HG03342 (cell line): ENCODE results near the gene EEF1AKMT2.
A peak's percentile ranks its signal among the peaks of the same experiment; 100 is the strongest.
"Not testable (repeated sequence)": the region's sequence is repeated elsewhere in the genome, so short reads cannot be mapped to it uniquely, and the experiment has no call there.

Experiments used
- ATAC-seq: cut with Tn5 transposase; IDR thresholded peaks from one replicate; pipeline ENCODE4 v1.9.1; 2021; ENCODE audit warnings: mild to moderate bottlenecking, moderate library complexity; ENCODE audit not compliant: unreplicated experiment

EEF1AKMT2 gene

DNA sequence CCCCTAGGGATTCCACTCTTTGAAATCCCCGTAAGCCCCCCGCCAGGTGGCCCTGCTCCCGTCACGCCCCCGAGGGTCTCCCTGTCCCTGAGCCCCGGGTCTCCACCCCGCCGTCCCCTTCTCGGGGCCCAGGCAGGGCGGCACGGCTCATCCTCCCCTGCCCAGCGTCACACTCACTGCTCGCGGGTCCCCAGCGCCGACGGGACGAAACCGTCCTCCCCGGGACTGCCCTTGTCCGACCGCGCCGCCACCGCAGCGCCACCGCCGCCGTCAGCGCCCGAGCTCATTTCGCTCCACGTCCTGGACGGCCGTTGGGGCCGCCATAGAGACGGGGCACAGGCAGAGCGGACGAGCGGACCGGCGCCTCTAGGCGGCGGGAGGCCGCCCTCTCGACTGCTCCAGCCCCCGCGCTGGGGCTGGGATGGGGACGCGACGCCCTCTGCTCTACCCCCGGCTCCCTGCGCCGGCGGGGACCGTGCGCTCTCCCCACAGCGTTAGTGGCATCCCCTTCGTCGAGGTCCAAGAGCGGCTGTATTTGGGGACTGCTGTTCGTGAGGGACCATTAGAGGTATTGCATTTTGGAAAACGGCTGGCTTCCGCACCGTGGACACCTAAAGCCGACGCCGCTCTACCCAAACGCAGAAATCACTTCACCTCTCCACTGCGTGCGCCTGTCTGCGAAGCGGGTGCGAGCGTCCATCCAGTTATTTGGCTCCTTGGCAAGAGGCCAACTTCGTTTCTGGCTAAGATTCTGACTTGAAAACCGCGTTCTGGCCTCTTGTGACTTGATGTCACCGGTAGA is at the start of gene EEF1AKMT2:
TSS of gene EEF1AKMT2 (minus strand) at position 341 of the 802 bp plus-strand sequence. CDS start at position 287, 54 bp downstream.
- peak; percentile 89 for ATAC-seq

DNA sequence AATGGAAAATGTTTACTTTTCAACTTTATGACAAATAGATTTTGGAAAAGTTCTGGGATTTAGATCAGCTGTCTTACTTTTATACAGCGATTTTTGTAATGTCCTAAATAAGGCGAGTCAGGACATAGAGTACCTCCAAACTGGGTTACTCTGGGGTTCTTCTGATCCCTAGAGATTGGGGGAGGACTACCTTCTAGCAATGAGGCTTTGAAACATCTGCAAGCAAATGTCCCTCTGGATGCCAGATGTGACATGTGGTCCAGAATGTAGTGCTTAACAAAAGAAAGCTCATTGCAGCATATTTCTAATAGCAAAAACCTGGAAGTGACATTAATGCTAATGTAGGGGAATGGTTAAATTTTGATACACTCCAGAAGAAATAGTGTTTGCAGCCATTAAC is 46.0 kb upstream of the EEF1AKMT2 start:
- no peak for ATAC-seq

DNA sequence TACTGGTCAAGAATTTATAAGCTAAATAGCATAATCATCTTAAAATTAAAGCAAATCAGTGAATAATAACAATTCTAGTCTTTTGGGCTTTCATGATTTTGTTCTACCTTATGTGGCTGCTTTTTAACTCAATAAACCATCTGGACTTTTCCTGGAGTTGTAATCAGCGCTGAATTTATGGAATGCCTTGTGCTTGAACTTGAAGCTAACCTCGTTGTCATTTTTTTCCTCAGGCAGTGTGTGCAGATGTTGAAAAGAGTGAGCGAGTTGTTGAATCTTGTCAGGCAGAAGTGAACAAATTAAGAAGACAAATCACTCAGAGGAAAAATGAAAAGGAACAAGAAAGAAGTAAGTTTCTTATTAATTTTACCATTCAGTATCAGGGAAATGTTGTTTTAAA is 39.4 kb upstream of the EEF1AKMT2 start:
- ATAC-seq = no peak

DNA sequence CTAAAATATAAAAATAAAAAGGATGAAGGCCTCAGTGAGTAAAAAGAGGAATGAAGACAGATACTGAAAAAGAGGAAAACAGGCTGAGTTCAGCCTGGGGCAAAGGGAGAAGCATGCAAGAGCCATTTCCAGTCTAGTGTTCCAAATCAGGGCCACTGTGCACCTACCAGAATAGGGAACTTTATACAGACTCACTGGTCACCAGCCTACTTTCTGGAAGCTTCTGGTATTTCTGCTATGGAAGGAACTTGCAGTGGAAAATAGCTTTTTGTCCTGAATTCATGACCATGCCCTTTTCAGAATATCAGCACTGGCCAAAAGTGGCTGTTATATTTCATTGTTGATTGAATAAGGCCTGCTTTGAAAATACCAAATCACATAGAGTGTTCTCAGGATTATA is 38.8 kb upstream of the EEF1AKMT2 start:
- ATAC-seq = no peak

DNA sequence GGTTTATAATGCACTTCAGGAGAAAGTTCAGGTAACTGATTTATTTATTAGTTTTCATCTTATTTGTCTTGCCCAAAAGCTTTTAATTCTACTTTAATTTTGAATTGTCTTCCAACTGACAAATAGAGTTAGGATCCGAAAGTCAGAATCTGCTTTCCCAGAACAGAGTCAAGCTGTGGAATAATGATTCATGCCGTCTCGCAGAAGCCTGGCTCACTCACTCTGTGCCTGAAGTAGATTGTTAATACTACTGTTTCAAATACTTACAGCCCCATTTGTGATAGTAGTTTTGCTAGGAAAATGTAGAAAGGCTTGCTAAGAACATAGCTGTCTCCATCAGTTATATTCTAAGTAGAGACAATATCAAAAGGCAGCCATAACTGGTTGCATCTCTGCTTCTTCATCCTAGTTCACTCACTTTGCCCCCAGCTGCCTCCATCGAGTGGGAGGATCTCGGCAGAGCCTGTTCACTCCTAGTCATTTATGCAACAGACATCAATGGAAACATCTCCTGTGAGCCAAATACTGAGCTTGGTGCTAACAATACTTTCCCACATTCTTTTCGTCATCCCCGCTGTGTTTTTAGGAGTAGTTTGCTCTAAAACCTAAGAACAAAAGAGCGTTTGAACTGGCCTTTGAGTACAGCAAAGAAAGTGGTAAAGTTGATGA is 37.9 kb upstream of the EEF1AKMT2 start:
- ATAC-seq = no peak

DNA sequence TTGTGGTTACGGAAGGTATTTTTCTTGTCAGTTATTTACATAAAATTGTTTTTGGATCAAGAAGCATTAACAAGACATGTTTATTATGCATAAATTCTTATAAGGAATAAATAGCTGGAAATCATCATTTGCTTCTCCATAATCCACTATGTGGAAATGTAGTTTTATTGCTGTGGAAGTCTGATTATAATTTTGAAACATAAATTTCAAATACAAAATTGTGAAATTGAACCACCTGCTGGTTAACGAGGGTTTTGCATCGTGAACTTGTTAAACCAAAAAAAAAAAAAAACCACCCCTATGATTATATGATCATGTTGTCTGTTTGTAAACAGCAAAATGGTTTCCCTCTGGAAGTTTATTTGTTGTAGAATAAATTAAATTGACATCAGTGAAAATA is 35.8 kb upstream of the EEF1AKMT2 start:
- no peak for ATAC-seq

DNA sequence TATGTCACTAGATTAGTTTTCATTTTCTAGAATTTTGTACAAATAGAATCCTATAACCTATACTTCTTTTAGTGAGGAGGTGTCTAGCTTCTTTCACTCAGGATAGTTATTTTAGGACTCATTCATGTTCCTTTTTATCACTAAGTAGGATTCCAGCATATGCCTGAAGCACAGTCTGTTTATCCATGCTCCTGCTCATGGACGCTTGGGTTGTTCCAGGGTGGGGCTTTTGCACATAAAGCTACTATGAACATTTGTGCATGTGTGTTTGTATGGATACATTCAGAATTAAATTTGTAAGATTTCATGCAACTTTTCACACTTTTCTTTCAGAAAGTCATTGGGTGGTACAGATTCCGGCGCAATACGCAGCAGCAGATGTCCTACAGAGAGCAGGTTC is 34.6 kb upstream of the EEF1AKMT2 start:
- no peak for ATAC-seq

DNA sequence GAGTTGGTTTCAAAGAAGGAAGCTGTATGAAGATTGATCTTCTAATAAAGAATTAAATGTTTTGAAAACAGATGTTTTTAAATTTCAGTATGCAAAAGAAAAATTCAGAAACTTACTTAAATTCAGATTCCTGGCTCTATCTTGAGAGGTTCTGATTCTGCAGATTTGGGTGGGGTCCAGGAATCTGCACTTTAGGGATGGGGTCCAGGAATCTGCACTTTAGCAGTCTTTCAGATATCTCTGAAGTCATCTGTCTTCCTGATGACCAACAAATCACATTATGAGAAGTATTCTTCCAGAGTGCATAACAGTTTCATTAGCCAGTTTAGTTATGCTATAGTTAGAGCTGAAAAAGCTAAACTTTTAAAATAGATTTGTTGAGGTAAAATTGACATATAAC is 34.0 kb upstream of the EEF1AKMT2 start:
- ATAC-seq = no peak

DNA sequence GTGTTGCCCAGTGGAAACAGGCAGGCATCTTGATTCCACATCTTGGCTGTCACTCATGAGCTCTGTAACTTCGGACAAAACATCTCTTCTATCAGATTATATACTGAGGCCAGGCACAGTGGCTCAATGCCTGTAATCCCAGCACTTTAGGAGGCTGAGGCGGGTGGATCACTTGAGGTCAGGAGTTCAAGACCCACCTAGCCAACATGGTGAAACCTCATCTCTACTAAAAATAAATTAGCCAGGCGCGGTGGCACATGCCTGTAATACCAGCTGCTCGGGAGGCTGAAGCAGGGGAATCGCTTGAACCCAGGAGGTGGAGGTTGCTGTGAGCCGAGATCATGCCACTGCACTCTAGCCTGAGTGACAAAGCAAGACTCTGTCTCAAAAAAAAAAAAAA is 33.2 kb upstream of the EEF1AKMT2 start:
- ATAC-seq = not testable (repeated sequence)

DNA sequence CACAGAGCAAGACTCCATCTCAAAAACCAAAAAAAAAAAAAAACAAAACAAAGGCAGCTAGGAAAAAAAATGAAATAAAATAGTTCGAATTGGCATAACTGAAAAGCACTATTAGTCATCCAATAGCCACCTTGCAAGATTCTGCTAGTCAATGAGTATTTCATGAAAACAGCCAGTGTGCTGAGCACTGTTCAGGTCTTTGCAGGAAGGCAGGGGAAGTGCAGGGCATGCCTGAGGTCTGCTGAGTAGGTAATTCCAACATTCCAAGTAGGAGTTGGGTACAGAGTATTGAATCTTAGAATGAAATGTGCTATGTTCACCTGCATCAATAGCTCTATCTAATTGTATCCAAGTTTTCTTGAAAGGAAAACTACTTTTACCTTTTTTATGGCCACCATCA is 32.8 kb upstream of the EEF1AKMT2 start:
- no peak for ATAC-seq

DNA sequence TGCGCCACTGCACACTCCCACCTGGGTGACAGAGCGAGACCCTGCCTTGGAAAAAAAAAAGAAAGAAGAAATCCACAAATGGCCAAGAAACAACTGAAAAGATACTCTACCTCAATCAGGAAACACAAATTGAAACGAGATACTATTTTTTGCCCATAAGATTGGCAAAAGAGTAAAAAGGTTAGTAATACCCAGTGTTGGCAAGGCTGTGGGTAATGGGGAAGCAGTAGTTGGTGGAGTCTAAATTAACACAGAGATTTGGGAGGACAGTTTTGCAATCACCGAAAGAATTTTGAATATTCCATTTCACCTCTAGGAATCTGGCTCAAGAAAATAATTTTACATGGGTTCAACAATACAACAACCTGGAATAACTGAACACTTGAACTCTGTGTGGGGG is 29.8 kb upstream of the EEF1AKMT2 start:
- no peak for ATAC-seq

DNA sequence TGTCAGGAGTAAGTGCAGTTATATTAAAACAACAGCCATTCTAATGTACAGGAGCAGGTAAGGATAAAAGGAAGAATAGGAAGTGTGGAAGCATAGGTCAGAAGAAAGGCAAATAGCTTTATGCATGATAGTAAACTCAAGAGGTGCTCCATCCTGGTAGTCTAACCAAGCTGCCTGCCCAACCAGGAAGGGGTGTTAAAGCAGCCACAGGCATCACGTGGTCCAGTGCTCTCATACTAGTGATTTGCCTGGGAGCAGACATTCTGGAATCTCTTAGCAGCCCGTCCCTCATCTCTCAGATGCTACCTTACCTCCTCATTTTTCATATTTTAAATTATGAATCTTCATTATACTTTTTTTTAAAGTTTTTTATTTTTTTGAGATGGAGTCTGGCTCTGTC is 28.4 kb upstream of the EEF1AKMT2 start:
- no peak for ATAC-seq

DNA sequence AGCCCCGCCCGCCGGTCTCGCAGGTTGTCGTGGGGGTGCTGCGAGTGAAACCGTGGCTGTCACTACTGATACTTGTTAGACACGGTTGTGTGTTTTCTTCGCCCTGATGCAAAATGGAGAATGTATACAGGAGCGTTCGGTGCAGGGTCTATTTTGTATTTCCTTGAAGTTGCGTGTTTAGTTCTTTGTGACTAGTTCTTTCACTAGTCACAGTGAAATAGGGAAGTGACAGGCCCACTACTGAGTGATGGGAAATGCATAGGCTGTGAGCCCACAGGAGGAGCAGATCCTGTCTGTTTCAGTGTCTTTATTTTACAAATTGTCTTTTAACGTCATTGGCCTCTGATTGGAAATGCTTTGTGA is 10.6 kb upstream of the EEF1AKMT2 start:
- ATAC-seq = peak; percentile 35

DNA sequence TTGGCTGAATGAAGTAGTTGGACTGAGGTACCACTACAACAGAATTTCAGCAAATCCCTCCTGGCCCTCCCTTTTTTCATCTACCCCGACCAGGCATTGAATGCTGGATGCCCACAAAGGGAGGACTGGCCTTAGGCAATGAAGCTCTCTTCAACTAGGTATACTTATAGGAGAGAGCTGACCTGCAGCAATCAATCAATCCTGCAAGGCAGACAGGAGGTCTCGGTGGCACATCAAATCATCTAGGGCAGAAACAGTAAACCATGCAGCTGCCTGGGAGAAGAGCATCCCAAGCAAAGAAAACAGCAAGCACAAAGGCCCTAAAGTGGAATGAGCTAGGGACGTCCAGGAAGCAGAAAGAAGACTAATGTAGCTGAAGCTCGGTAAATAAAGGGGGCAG is 7.5 kb upstream of the EEF1AKMT2 start:
- no peak for ATAC-seq

DNA sequence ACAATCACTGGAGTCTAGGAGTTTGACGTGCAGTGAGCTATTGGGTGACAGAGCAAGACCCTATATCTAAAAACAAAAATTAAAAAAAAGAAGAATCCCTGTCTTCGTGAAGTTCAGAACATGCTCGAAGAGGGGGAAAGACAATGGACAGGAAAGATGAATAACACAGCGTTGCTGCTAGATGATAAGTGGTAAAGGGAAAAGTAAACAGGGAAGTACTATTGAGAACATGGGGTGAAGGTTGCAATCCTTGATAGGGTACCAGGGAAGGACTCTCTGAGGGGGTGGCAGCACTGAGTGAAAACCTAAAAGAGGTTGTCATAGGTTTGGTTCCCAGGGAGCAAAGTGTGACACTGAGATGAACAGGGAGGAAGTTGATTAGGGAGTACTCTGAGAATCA is 7.1 kb upstream of the EEF1AKMT2 start:
- no peak for ATAC-seq

DNA sequence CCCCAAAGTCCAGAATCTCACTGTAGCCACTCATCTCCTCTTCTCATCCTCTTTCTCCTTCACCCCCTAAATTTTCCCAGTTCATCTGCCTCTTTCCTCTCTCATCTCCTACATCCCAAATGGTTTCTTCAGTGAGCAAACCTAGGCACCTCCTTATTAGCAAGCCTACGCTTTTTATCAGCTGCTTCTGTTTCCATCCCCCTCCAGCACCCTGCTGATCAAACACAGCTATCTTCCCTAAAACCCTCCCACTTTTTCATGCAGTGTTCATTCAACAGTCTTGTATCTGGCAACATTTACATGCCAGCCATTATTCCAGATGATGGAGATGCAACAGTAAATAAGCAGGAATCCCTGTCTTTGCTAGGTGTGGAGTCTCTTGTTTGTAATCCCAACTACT is 6.7 kb upstream of the EEF1AKMT2 start:
- no peak for ATAC-seq

DNA sequence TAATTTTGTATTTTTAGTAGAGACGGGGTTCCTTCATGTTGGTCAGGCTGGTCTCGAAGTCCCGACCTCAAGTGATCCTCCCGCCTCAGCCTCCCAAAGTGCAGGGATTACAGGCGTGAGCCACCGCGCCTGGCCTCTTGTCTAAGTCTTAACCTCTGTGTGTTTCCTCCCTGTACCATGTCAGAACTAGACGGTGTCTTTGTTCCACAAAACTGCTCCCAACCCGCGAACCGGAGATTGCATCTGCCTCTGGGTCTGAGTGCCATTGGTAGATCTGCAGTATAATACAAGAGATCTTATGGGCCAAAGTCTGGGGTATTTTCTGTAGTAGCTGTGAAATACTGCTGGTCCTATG is 1.3 kb upstream of the EEF1AKMT2 start:
- no peak for ATAC-seq

DNA sequence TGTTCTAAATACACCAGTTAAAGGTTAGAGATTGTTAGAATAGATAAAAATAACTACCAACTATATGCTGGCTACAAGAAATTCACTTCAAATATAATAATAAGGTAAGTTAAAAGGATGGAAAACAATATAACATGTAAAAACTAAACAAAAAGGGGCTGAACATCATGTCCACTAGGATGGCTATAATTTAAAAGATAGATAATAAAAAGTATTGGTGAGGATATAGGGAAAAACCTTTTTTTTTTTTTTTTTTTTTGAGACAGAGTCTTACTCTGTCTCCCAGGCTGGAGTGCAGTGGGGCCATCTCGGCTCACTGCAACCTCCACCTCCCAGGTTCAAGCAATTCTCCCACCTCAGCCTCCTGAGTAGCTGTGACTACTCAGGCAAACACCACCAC is 8.8 kb downstream of the EEF1AKMT2 start:
- not testable (repeated sequence) for ATAC-seq

DNA sequence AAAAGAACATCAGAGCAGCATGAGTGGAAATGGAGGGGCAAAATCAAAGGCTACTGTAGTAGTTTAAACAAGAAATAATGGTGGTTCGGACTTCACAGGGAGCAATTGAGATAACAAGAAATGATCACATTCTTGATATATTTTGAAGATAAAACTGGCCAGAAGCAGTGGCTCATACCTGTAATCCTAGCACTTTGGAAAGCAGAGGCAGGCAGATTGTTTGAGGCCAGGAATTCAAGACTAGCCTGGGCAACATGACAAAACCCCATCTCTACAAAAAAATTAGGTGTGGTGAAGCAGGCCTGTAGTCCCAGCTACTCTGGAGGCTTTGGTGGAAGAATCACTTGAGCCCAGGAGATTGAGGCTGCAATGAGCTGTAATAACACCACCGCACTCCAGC is 22.9 kb downstream of the EEF1AKMT2 start:
- no peak for ATAC-seq

DNA sequence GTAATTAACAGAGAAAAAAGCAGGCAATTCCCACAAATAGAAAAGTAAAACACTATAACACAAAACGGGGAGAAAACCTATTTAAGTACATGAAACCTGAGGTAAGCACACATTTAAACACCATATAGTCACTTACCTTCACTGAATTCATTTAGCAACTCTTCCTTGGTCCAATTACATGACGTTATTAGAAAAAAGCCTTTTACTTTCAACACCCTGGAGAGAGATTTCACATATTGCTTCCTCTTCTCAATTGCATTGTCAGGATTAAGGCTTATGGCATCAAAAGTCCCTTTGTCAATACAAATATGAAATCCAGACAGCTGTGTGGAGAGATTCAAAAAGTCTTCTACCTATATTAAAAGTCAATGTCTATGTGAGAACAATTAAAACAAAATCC is 26.4 kb downstream of the EEF1AKMT2 start:
- ATAC-seq = no peak

DNA sequence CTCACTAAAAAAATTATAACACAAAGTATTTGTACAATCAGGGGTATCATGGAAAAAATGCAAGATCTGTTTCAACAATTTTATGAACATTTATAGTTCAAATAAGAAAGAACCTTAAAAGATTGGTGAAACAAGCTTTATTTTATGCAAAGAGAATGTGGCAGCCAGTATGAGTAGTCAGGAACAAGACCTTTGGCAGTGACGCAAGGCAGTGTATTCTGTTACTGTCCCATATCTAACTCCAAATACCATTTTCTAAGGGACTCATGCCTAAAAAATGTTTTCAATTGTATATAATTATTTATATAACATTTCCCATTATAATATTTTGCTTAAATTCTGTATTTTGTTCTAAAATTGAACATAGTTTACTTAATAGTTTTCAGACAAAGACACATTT is 28.4 kb downstream of the EEF1AKMT2 start:
- no peak for ATAC-seq

DNA sequence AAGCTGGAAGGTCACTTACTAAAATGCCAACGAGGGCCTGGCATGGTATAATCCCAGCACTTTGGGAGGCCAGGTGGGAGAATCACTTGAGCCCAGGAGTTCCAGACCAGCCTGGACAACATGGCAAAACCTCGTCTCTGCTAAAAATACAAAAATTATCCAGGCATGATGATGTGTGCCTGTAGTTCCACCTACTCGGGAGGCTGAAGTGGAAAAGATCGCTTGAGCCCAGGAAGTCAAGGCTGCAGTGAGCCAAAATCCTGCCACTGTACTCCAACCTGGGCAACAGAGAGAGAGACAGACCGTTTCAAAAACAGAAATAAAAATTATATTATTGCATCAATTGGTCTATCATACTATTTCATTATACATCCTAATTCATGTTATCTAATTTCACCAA is 29.4 kb downstream of the EEF1AKMT2 start:
- ATAC-seq = no peak
